ENCODE data around the gene UNC93A.

GRCh38 chr6:167306401-167306998, 15.4 kb downstream of the UNC93A start:
- TF ChIP-seq CTCF (IDR thresholded peaks at IDR 0.05) (no peak), POLR2A (IDR thresholded peaks at IDR 0.05) (no peak)
